Measurements from ENCODE around the gene MAN2A1. TPM values are rescaled to one million over a fixed set of nuclear protein-coding genes. Genes with fewer than 3 reads are reported as not detected.

Gene MAN2A1
- total and polyA plus RNA-seq, 2 donors (not counting 1 experiment from before 2014, with no cell fraction given) = 51.6 to 70.5 TPM

GRCh38 chr5:109695005-109695926 is 5.5 kb downstream of the MAN2A1 start:
- Histone ChIP-seq H3K79me2 (ENCODE audit: control insufficient read depth, insufficient read depth, low read length) (peaks cover 56% of the 10 kb centered on the region), H3K4me2 (ENCODE audit: extremely low read depth, insufficient read depth, low read length) (no peak overlapping the region), H3K9ac (ENCODE audit: insufficient read depth, low read length) (no peak overlapping the region), H2AFZ (ENCODE audit: low read length) (no peak overlapping the region), H3K27ac (ENCODE audit: insufficient read depth, low read length) (no peak overlapping the region), H3K4me1 (ENCODE audit: control insufficient read depth, extremely low read depth, insufficient read depth, low read length) (peaks cover 8% of the 10 kb centered on the region), H3K27me3 (ENCODE audit: control insufficient read depth, insufficient read depth, low read length) (no peaks in the 10 kb centered on the region), H3K4me3 (replicated peaks in 1 of 4; ENCODE audit: control extremely low read depth in 1 of 4, insufficient read depth in 1 of 4, low read depth in 3 of 4, low read length in 4 of 4) (no peak overlapping the region), H4K20me1 (ENCODE audit: control insufficient read depth, extremely low read depth, insufficient read depth, low read length) (no peaks in the 10 kb centered on the region), H3K36me3 (ENCODE audit: control insufficient read depth, insufficient read depth, low read length) (no peaks in the 10 kb centered on the region), H3K9me3 (ENCODE audit: control insufficient read depth, insufficient read depth, low read depth, low read length) (no peaks in the 10 kb centered on the region)
- DNase-seq (ENCODE audit: low read depth in 2 of 2) = no peak
- TF ChIP-seq CTCF (conservative IDR thresholded peaks at IDR 0.05 in 1 of 2, IDR thresholded peaks at IDR 0.05 in 1 of 2; ENCODE audit: low read depth in 1 of 2, low read length in 2 of 2) = no peak
- no peak for TF ChIP-seq EZH2 (IDR thresholded peaks at IDR 0.05; ENCODE audit: low read length, missing control alignments)

GRCh38 chr5:109697339-109697738 is 7.6 kb downstream of the MAN2A1 start:
- Histone ChIP-seq H3K36me3 (ENCODE audit: control insufficient read depth, insufficient read depth, low read length) (no peaks in the 10 kb centered on the region), H3K9me3 (ENCODE audit: control insufficient read depth, insufficient read depth, low read depth, low read length) (no peaks in the 10 kb centered on the region), H2AFZ (ENCODE audit: low read length) (no peak overlapping the region), H3K9ac (ENCODE audit: insufficient read depth, low read length) (no peak overlapping the region), H3K4me1 (ENCODE audit: control insufficient read depth, extremely low read depth, insufficient read depth, low read length) (peaks cover 8% of the 10 kb centered on the region), H3K79me2 (ENCODE audit: control insufficient read depth, insufficient read depth, low read length) (peaks cover 44% of the 10 kb centered on the region), H3K4me2 (ENCODE audit: extremely low read depth, insufficient read depth, low read length) (no peak overlapping the region), H3K27ac (ENCODE audit: insufficient read depth, low read length) (no peak overlapping the region), H4K20me1 (ENCODE audit: control insufficient read depth, extremely low read depth, insufficient read depth, low read length) (no peaks in the 10 kb centered on the region), H3K4me3 (replicated peaks in 1 of 4; ENCODE audit: control extremely low read depth in 1 of 4, insufficient read depth in 1 of 4, low read depth in 3 of 4, low read length in 4 of 4) (no peak overlapping the region), H3K27me3 (ENCODE audit: control insufficient read depth, insufficient read depth, low read length) (no peaks in the 10 kb centered on the region)
- DNase-seq (ENCODE audit: low read depth in 2 of 2) = no peak
- TF ChIP-seq CTCF (conservative IDR thresholded peaks at IDR 0.05 in 1 of 2, IDR thresholded peaks at IDR 0.05 in 1 of 2; ENCODE audit: low read depth in 1 of 2, low read length in 2 of 2) (no peak), EZH2 (IDR thresholded peaks at IDR 0.05; ENCODE audit: low read length, missing control alignments) (no peak)

GRCh38 chr5:109700516-109701153 is 10.9 kb downstream of the MAN2A1 start:
- TF ChIP-seq CTCF (conservative IDR thresholded peaks at IDR 0.05 in 1 of 2, IDR thresholded peaks at IDR 0.05 in 1 of 2; ENCODE audit: low read depth in 1 of 2, low read length in 2 of 2) (no peak), EZH2 (IDR thresholded peaks at IDR 0.05; ENCODE audit: low read length, missing control alignments) (no peak)
- H3K27me3 ChIP-seq (ENCODE audit: control insufficient read depth, insufficient read depth, low read length) = no peaks in the 10 kb centered on the region
- H3K4me1 ChIP-seq (ENCODE audit: control insufficient read depth, extremely low read depth, insufficient read depth, low read length) = no peaks in the 10 kb centered on the region
- H3K9me3 ChIP-seq (ENCODE audit: control insufficient read depth, insufficient read depth, low read depth, low read length) = no peaks in the 10 kb centered on the region
- H3K27ac ChIP-seq (ENCODE audit: insufficient read depth, low read length) = no peak overlapping the region
- no peaks in the 10 kb centered on the region for H3K36me3 ChIP-seq (ENCODE audit: control insufficient read depth, insufficient read depth, low read length)
- DNase-seq (ENCODE audit: low read depth in 2 of 2) = no peak
- H2AFZ ChIP-seq (ENCODE audit: low read length) = no peak overlapping the region
- H3K4me2 ChIP-seq (ENCODE audit: extremely low read depth, insufficient read depth, low read length) = no peak overlapping the region
- H3K9ac ChIP-seq (ENCODE audit: insufficient read depth, low read length) = no peak overlapping the region
- H4K20me1 ChIP-seq (ENCODE audit: control insufficient read depth, extremely low read depth, insufficient read depth, low read length) = no peaks in the 10 kb centered on the region
- no peak overlapping the region for H3K4me3 ChIP-seq (replicated peaks in 1 of 4; ENCODE audit: control extremely low read depth in 1 of 4, insufficient read depth in 1 of 4, low read depth in 3 of 4, low read length in 4 of 4)
- H3K79me2 ChIP-seq (ENCODE audit: control insufficient read depth, insufficient read depth, low read length) = peaks cover 24% of the 10 kb centered on the region

Data from fibroblast of lung (primary cell).